Choroid plexus epithelial cell (primary cell): ENCODE data around the gene PARP9.

Source experiments
- DNase-seq: peaks from one replicate; pipeline ENCODE4 v3.0.0-alpha.2; 2010; ENCODE audit warnings: low read depth
- H3K4me3 ChIP-seq: 2 replicates; pipeline ENCODE4 v1.5.1; 2011; ENCODE audit warnings: low read depth, mild to moderate bottlenecking, control low read depth, low read length, moderate library complexity
- TF ChIP-seq, protein P1 (sequence below): conservative IDR thresholded peaks from 2 replicates; pipeline ENCODE4 v1.5.1; 2011; ENCODE audit warnings: low read depth, mild to moderate bottlenecking, control low read depth, inconsistent platforms, low read length, moderate library complexity

PARP9 gene

DNA sequence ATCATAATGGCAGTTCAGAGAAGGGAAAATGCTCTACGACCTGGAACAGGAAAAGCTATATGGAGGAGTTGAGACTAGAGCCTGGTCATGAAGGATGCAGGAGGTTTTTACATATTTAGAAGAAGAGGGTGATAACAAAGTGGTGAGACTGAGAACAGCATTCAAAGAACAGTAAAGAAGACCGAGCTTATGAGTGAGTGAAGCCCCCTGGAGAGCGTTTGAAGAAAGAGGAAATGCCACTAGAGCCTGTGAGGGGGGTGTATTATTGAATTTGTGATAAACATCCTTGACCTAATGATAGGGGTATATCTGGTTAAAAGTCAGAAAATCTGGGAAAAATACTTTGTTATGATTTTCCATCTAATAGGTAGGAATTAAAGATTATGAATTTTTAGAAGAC is 4.2 kb downstream of the PARP9 start:
- TF ChIP-seq, protein P1, sequence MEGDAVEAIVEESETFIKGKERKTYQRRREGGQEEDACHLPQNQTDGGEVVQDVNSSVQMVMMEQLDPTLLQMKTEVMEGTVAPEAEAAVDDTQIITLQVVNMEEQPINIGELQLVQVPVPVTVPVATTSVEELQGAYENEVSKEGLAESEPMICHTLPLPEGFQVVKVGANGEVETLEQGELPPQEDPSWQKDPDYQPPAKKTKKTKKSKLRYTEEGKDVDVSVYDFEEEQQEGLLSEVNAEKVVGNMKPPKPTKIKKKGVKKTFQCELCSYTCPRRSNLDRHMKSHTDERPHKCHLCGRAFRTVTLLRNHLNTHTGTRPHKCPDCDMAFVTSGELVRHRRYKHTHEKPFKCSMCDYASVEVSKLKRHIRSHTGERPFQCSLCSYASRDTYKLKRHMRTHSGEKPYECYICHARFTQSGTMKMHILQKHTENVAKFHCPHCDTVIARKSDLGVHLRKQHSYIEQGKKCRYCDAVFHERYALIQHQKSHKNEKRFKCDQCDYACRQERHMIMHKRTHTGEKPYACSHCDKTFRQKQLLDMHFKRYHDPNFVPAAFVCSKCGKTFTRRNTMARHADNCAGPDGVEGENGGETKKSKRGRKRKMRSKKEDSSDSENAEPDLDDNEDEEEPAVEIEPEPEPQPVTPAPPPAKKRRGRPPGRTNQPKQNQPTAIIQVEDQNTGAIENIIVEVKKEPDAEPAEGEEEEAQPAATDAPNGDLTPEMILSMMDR: no peak
- no peak overlapping the region for H3K4me3 ChIP-seq
- peak; percentile 25 for DNase-seq

DNA sequence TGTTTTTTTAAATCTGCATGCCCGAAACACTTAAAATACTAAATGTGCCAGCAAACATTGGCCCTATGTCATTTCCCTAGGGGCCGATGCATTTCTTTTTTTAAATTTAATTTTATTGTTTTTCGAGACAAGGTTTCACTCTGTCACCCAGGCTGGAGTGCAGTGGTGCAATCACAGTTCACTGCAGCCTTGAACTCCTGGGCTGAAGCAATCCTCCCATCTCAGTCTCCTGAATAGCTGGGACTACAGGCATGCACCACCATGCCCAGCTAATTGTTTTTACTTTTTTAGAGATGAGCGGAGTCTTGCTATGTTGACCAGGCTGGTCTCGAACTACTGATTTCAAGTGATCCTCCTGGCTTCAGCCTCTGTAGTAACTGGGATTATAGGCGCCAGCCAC is 5.5 kb downstream of the PARP9 start:
- TF ChIP-seq, protein P1: no peak
- no peak overlapping the region for H3K4me3 ChIP-seq
- DNase-seq: no peak

DNA sequence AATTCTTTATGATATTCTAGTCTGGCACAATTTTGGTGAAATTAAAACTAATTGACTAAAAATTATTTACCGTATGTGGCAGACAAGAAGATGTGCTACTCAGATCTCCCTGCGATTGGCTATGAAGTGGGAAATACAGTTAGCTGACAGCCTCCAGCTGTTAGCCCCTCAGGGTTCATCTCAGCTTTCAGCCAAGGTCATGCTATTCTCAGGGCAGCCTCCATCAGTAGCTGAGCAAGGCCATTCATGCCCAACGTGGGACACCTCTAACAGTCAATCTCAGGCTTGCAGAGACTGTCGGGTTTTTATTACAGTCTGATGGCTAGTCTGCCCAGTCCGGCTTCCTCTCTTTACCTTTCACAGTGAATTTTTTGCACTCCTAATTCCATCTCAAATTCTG is 6.7 kb downstream of the PARP9 start:
- no peak overlapping the region for H3K4me3 ChIP-seq
- TF ChIP-seq, protein P1: no peak
- DNase-seq: no peak

DNA sequence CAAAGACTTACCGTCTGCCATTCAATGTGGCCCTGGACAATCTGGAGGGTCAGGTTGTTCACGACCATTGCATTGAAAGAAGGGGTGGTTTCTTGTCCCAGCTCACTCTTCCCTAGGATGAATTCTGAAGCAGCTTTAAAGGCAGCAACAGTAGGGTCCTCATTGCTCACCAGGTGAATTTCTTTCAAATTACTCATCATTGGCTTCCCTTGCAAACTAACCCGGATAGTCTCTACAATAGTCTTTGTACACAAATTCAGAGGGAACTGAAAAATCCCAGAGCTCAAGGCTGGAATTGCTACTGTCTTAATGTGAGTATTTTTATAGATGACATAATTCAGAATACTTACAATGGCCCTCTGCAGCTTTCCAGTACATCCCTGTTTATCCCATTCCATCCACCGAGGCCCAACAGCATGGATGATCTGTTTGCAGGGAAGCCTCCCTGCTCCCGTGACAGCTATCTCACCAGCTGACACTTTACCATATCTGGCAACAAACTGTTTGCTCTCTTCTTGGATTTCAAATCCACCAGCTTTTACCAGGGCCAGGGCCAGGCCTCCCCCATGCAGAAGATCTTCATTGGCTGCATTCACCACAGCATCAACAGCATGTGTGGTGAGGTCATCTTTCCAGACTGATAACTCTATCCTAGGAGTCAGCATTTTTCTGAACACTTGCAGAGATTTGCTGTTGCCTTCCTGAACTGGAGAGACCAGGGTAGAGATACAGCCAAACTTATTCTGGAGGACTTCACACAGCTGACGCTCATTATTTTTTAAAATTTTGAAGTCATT is 8.6 kb downstream of the PARP9 start:
- TF ChIP-seq, protein P1: no peak
- peak; percentile 53 for DNase-seq

DNA sequence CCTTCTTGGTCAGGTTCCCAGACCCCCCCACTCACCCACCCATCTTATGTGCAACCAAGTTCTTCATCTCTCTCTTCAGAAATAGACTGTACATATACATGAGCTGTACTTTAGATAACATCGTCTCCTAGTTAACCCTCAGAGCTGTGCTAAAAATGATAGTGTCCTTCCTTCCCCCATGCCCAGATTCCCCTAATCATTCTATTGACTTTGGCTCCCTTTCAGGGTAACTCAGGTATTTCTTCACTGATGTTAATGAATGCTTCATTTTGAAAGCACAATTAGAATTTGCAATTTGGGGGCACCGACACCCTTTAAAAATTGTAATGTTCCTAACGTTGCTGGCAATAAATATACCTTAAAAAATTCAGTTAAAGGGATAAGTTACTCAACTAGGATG is 10.9 kb downstream of the PARP9 start:
- no peak for DNase-seq
- TF ChIP-seq, protein P1: no peak
- H3K4me3 ChIP-seq: no peak overlapping the region

More for the DNA sequence above, 8.6 kb downstream of the PARP9 start:
- no peak overlapping the region for H3K4me3 ChIP-seq

DNA sequence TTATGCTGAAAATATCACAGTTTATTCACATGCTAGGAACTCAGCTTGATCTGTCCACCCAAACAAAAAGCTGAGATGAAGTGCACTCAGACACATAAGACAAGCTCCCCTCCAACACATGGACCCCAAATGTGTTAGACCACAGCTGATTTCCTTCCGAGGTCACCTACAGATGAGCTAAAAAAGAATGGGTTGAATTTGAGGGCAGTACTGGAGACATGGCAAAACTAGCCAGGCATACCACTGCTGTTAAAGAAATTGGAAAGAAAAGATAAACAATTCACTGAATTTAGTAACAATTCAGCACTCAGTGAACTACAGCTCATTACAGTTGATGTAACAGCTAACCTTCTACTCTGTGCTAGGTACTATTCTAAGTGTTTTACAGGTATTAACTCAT is 15.5 kb downstream of the PARP9 start:
- H3K4me3 ChIP-seq: no peak overlapping the region
- TF ChIP-seq, protein P1: no peak
- DNase-seq: no peak

DNA sequence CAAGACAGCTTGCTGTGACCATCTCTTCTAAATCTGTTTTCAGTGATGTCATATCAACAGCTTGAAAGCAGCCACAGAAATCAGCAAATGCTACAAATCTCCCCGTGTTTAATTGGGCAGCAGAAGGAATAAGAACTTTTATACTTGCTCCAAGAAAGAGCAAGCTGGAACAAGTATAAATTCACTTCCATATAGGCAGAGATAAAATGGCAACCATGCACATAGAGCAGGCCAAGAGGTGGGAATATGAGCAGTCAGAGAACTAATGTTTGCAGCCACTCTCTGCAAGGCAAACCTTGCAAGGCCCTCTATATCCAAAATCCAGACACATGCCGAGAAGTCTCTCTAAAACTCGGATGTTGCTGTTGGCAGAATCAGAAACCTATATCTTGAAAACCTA is 16.0 kb downstream of the PARP9 start:
- no peak for DNase-seq
- no peak overlapping the region for H3K4me3 ChIP-seq
- TF ChIP-seq, protein P1: no peak
